ENCODE data around the gene MT1M. TPM values are rescaled to one million over a fixed set of nuclear protein-coding genes. Genes with fewer than 3 reads are reported as not detected.
"Not testable (repeated sequence)": the region's sequence is repeated elsewhere in the genome, so short reads cannot be mapped to it uniquely, and the experiment has no call there.

Gene MT1M
- total and polyA plus RNA-seq, 10 donors: 0.44 to 11.8 (median 3.6) TPM

- no peak for TF ChIP-seq POLR2A (IDR thresholded peaks at IDR 0.05)
- no peak for TF ChIP-seq CTCF (IDR thresholded peaks at IDR 0.05 in 8 of 11, conservative IDR thresholded peaks at IDR 0.05 in 3 of 11)
- TF ChIP-seq POLR2AphosphoS5 (IDR thresholded peaks at IDR 0.05): no peak
- intact Hi-C loops (cut with DNase I; ENCODE audit: low total_unique reads): no loop called here
- H3K4me3 ChIP-seq: no peak overlapping the region
- 41 to 67% (median 49%) methylated on average over 2 of the region's 2 CpGs for WGBS, 5 donors
- peaks cover 0 to 99% (median 43%) of the 10 kb centered on the region in 7 donors for H3K27me3 ChIP-seq (replicated peaks in 1 of 7)
- peaks cover 3 to 31% (median 15%) of the 10 kb centered on the region in 6 donors for H3K4me1 ChIP-seq
- no peak overlapping the region for H3K27ac ChIP-seq
- H3K36me3 ChIP-seq: no peaks in the 10 kb centered on the region
- no peaks in the 10 kb centered on the region for H3K9me3 ChIP-seq
- no peak for DNase-seq
These were observed 38.1 kb downstream of the MT1M start for GRCh38 chr16:56670620-56670934.

GRCh38 chr16:56671691-56672090 is 39.2 kb downstream of the MT1M start:
- H3K4me1 ChIP-seq: peaks cover 3 to 39% (median 24%) of the 10 kb centered on the region in 6 donors
- intact Hi-C loops (cut with DNase I; ENCODE audit: low total_unique reads); H3K4me3 ChIP-seq; H3K9me3 ChIP-seq; DNase-seq; H3K27ac ChIP-seq; H3K36me3 ChIP-seq: not testable (repeated sequence)
- peaks cover 2 to 99% (median 46%) of the 10 kb centered on the region in 7 donors for H3K27me3 ChIP-seq (replicated peaks in 1 of 7)
- WGBS, 5 donors: 53 to 84% (median 72%) methylated on average over 2 of the region's 2 CpGs

- DNase-seq; H3K27ac ChIP-seq; H3K36me3 ChIP-seq; H3K9me3 ChIP-seq; H3K4me3 ChIP-seq; intact Hi-C loops (cut with DNase I; ENCODE audit: low total_unique reads): not testable (repeated sequence)
- 63 to 94% (median 76%) methylated on average over 3 of the region's 3 CpGs for WGBS, 5 donors
- peaks cover 3 to 39% (median 24%) of the 10 kb centered on the region in 6 donors for H3K4me1 ChIP-seq
- H3K27me3 ChIP-seq (replicated peaks in 1 of 7): peaks cover 3 to 99% (median 43%) of the 10 kb centered on the region in 7 donors
These were observed 39.7 kb downstream of the MT1M start for GRCh38 chr16:56672171-56672570.

GRCh38 chr16:56672761-56673536 is 40.5 kb downstream of the MT1M start:
- WGBS, 5 donors: 83 to 89% (median 86%) methylated on average over 11 of the region's 11 CpGs
- no peaks in the 10 kb centered on the region for H3K36me3 ChIP-seq
- no peak for DNase-seq
- H3K27me3 ChIP-seq (replicated peaks in 1 of 7): peaks cover 3 to 96% (median 39%) of the 10 kb centered on the region in 7 donors
- peaks cover 3 to 32% (median 22%) of the 10 kb centered on the region in 6 donors for H3K4me1 ChIP-seq
- TF ChIP-seq CTCF (IDR thresholded peaks at IDR 0.05 in 8 of 11, conservative IDR thresholded peaks at IDR 0.05 in 3 of 11) (no peak), POLR2AphosphoS5 (IDR thresholded peaks at IDR 0.05) (no peak), POLR2A (IDR thresholded peaks at IDR 0.05) (no peak)
- no peaks in the 10 kb centered on the region for H3K9me3 ChIP-seq
- intact Hi-C loops (cut with DNase I; ENCODE audit: low total_unique reads): no loop called here
- no peak overlapping the region for H3K27ac ChIP-seq
- H3K4me3 ChIP-seq: no peak overlapping the region

- H3K36me3 ChIP-seq: no peaks in the 10 kb centered on the region
- TF ChIP-seq POLR2A (IDR thresholded peaks at IDR 0.05): no peak
- peak in 10 of 11 experiments; percentile 17 to 60 (median 44) for TF ChIP-seq CTCF (IDR thresholded peaks at IDR 0.05 in 8 of 11, conservative IDR thresholded peaks at IDR 0.05 in 3 of 11)
- WGBS, 5 donors: 36 to 55% (median 41%) methylated on average over 12 of the region's 12 CpGs
- DNase-seq: no peak
- peaks cover 0 to 29% (median 19%) of the 10 kb centered on the region in 6 donors for H3K4me1 ChIP-seq
- no peaks in the 10 kb centered on the region for H3K9me3 ChIP-seq
- H3K4me3 ChIP-seq: no peak overlapping the region
- H3K27ac ChIP-seq: no peak overlapping the region
- H3K27me3 ChIP-seq (replicated peaks in 1 of 7): peaks cover 3 to 87% (median 29%) of the 10 kb centered on the region in 7 donors
- intact Hi-C loops (cut with DNase I; ENCODE audit: low total_unique reads): no loop called here
These were observed 41.5 kb downstream of the MT1M start for GRCh38 chr16:56673921-56674320.

- Histone ChIP-seq H3K4me1 (peaks cover 0 to 22% (median 15%) of the 10 kb centered on the region in 6 donors), H3K27me3 (replicated peaks in 1 of 7) (peaks cover 3 to 80% (median 22%) of the 10 kb centered on the region in 7 donors)
- DNase-seq; intact Hi-C loops (cut with DNase I; ENCODE audit: low total_unique reads); H3K27ac ChIP-seq; H3K4me3 ChIP-seq; H3K36me3 ChIP-seq; H3K9me3 ChIP-seq: not testable (repeated sequence)
- WGBS, 5 donors: 81 to 86% (median 84%) methylated on average over 6 of the region's 6 CpGs
These were observed 42.1 kb downstream of the MT1M start for GRCh38 chr16:56674570-56674969.
